Naive B cell (primary cell): ENCODE data around the gene CCSER1. TPM values are rescaled to one million over a fixed set of nuclear protein-coding genes. Genes with fewer than 3 reads are reported as not detected.
"Not testable (repeated sequence)": the region's sequence is repeated elsewhere in the genome, so short reads cannot be mapped to it uniquely, and the experiment has no call there.

Experiments
- ATAC-seq, 2 donors: fragments of 150-1000 bp; cut with Tn5 transposase; 2 replicates each; pipeline ENCODE4 v1.10.0; 2021; ENCODE audit warnings: low read depth in 2 of 2, mild to moderate bottlenecking in 2 of 2, moderate library complexity in 2 of 2
- DNase-seq: peaks from one replicate; pipeline ENCODE4 v3.0.0; 2022
- H3K27ac Mint-ChIP-seq, 6 donors: one replicate each; pipeline ENCODE4 v1.8.0; 2020 to 2022; ENCODE audit warnings: mild to moderate bottlenecking in 6 of 6, mixed read lengths in 6 of 6, moderate library complexity in 5 of 6, inconsistent platforms in 2 of 6
- H3K27me3 Mint-ChIP-seq, 3 donors: one replicate each; pipeline ENCODE4 v1.8.0; 2021 to 2022; ENCODE audit warnings: mixed read lengths in 3 of 3, mild to moderate bottlenecking in 1 of 3
- H3K36me3 Mint-ChIP-seq, 2 donors: one replicate each; pipeline ENCODE4 v1.8.0; 2020 to 2022; ENCODE audit warnings: mixed read lengths in 2 of 2, inconsistent platforms in 1 of 2, mild to moderate bottlenecking in 1 of 2
- H3K4me1 Mint-ChIP-seq, 3 donors: one replicate each; pipeline ENCODE4 v1.8.0; 2020 to 2022; ENCODE audit warnings: mixed read lengths in 3 of 3, inconsistent platforms in 1 of 3, mild to moderate bottlenecking in 1 of 3, moderate library complexity in 1 of 3
- H3K4me3 Mint-ChIP-seq, 8 donors: one replicate each; pipeline ENCODE4 v1.8.0; 2020 to 2022; ENCODE audit warnings: mild to moderate bottlenecking in 8 of 8, mixed read lengths in 8 of 8, moderate library complexity in 8 of 8, inconsistent platforms in 2 of 8
- H3K9me3 Mint-ChIP-seq, 7 donors: one replicate each; pipeline ENCODE4 v1.8.0; 2020 to 2022; ENCODE audit warnings: mixed read lengths in 7 of 7, mild to moderate bottlenecking in 5 of 7, inconsistent platforms in 2 of 7, moderate library complexity in 1 of 7
- polyA plus RNA-seq, 6 donors: library from polyadenylated mRNA; unstranded; fragments of 300-500 nt; fragmentation: Illumina TruSeq; gene quantifications; one replicate each; pipeline ENCODE4 v1.2.3, GENCODE V29; 2021; ENCODE audit warnings: low read depth in 6 of 6

CCSER1 gene
- polyA plus RNA-seq, 6 donors from 2014 or later = 4.4 to 16.4 (median 14.9) TPM; not detected in 1

GRCh38 chr4:90660672-90661071 is 533.5 kb downstream of the CCSER1 start:
- no peak overlapping the region for H3K4me3 Mint-ChIP-seq
- H3K27ac Mint-ChIP-seq = no peak overlapping the region
- no peaks in the 10 kb centered on the region for H3K27me3 Mint-ChIP-seq

GRCh38 chr4:90670183-90670582 is 543.0 kb downstream of the CCSER1 start:
- H3K4me1 Mint-ChIP-seq = no peaks in the 10 kb centered on the region

More at GRCh38 chr4:90660672-90661071, 533.5 kb downstream of the CCSER1 start:
- ATAC-seq (no peak), DNase-seq (no peak)
- H3K4me1 Mint-ChIP-seq = no peaks in the 10 kb centered on the region
- H3K36me3 Mint-ChIP-seq = peaks cover 0 to 3% of the 10 kb centered on the region in 2 donors
- H3K9me3 Mint-ChIP-seq = peaks cover 0 to 6% (median 2%) of the 10 kb centered on the region in 7 donors

GRCh38 chr4:90689739-90690138 is 562.5 kb downstream of the CCSER1 start:
- Mint-ChIP-seq H3K4me1 (no peaks in the 10 kb centered on the region), H3K27me3 (no peaks in the 10 kb centered on the region), H3K9me3 (peaks cover 0 to 2% (median 0%) of the 10 kb centered on the region in 7 donors), H3K27ac (no peak overlapping the region), H3K4me3 (no peak overlapping the region), H3K36me3 (peaks cover 0 to under 1% of the 10 kb centered on the region in 2 donors)
- no peak for ATAC-seq
- no peak for DNase-seq

More at GRCh38 chr4:90670183-90670582, 543.0 kb downstream of the CCSER1 start:
- no peak for DNase-seq
- H3K36me3 Mint-ChIP-seq = peaks cover 6 to 15% of the 10 kb centered on the region in 2 donors
- no peaks in the 10 kb centered on the region for H3K27me3 Mint-ChIP-seq
- H3K4me3 Mint-ChIP-seq = no peak overlapping the region
- ATAC-seq = no peak
- no peak overlapping the region for H3K27ac Mint-ChIP-seq
- peaks cover 0 to 10% (median 2%) of the 10 kb centered on the region in 7 donors for H3K9me3 Mint-ChIP-seq

GRCh38 chr4:90695411-90695810 is 568.2 kb downstream of the CCSER1 start:
- Mint-ChIP-seq H3K9me3 (peaks cover 0 to 23% (median 14%) of the 10 kb centered on the region in 7 donors), H3K4me3 (no peak overlapping the region), H3K27me3 (no peaks in the 10 kb centered on the region), H3K36me3 (peaks cover 0 to 7% of the 10 kb centered on the region in 2 donors), H3K4me1 (no peaks in the 10 kb centered on the region), H3K27ac (no peak overlapping the region)
- ATAC-seq (no peak), DNase-seq (no peak)

GRCh38 chr4:90705501-90705900 is 578.3 kb downstream of the CCSER1 start:
- H3K4me1 Mint-ChIP-seq, H3K27me3 Mint-ChIP-seq, H3K4me3 Mint-ChIP-seq, ATAC-seq, DNase-seq, H3K27ac Mint-ChIP-seq: not testable (repeated sequence)
- Mint-ChIP-seq H3K36me3 (peaks cover 12 to 13% of the 10 kb centered on the region in 2 donors), H3K9me3 (peaks cover 4 to 31% (median 16%) of the 10 kb centered on the region in 7 donors)

- Mint-ChIP-seq H3K4me3 (no peak overlapping the region), H3K9me3 (peaks cover 0 to 6% (median 0%) of the 10 kb centered on the region in 7 donors), H3K4me1 (peaks cover 0 to 4% (median 0%) of the 10 kb centered on the region in 3 donors), H3K27me3 (no peaks in the 10 kb centered on the region), H3K36me3 (no peaks in the 10 kb centered on the region), H3K27ac (no peak overlapping the region)
- ATAC-seq (no peak), DNase-seq (no peak)
Observed at GRCh38 chr4:90715242-90715641, 588.0 kb downstream of the CCSER1 start.

GRCh38 chr4:90718931-90719330 is 591.7 kb downstream of the CCSER1 start:
- no peaks in the 10 kb centered on the region for H3K4me1 Mint-ChIP-seq
- H3K36me3 Mint-ChIP-seq = no peaks in the 10 kb centered on the region
- peaks cover 0 to 2% (median 0%) of the 10 kb centered on the region in 7 donors for H3K9me3 Mint-ChIP-seq
- peak overlapping the region in 1 of 8 donors; percentile 43 for H3K4me3 Mint-ChIP-seq
- no peak overlapping the region for H3K27ac Mint-ChIP-seq
- no peak for ATAC-seq
- no peak for DNase-seq
- no peaks in the 10 kb centered on the region for H3K27me3 Mint-ChIP-seq

- Mint-ChIP-seq H3K4me1 (no peaks in the 10 kb centered on the region), H3K27ac (no peak overlapping the region), H3K36me3 (peaks cover 0 to 13% of the 10 kb centered on the region in 2 donors), H3K9me3 (peaks cover 0 to 3% (median 0%) of the 10 kb centered on the region in 7 donors), H3K4me3 (no peak overlapping the region), H3K27me3 (no peaks in the 10 kb centered on the region)
- ATAC-seq (no peak), DNase-seq (no peak)
Observed at GRCh38 chr4:90727938-90728337, 600.7 kb downstream of the CCSER1 start.

GRCh38 chr4:90730752-90731151 is 603.6 kb downstream of the CCSER1 start:
- DNase-seq (no peak), ATAC-seq (no peak)
- Mint-ChIP-seq H3K4me1 (peaks cover 0 to 2% (median 0%) of the 10 kb centered on the region in 3 donors), H3K27ac (no peak overlapping the region), H3K9me3 (peaks cover 0 to 3% (median 0%) of the 10 kb centered on the region in 7 donors), H3K4me3 (no peak overlapping the region), H3K36me3 (peaks cover 0 to 13% of the 10 kb centered on the region in 2 donors), H3K27me3 (no peaks in the 10 kb centered on the region)

GRCh38 chr4:90733211-90733610 is 606.0 kb downstream of the CCSER1 start:
- H3K9me3 Mint-ChIP-seq = peaks cover 0 to 5% (median 0%) of the 10 kb centered on the region in 7 donors
- ATAC-seq (no peak), DNase-seq (no peak)
- no peaks in the 10 kb centered on the region for H3K27me3 Mint-ChIP-seq
- no peak overlapping the region for H3K27ac Mint-ChIP-seq
- H3K36me3 Mint-ChIP-seq = peaks cover 0 to 4% of the 10 kb centered on the region in 2 donors
- peaks cover 0 to 2% (median 0%) of the 10 kb centered on the region in 3 donors for H3K4me1 Mint-ChIP-seq
- H3K4me3 Mint-ChIP-seq = no peak overlapping the region

GRCh38 chr4:90745176-90745575 is 618.0 kb downstream of the CCSER1 start:
- Mint-ChIP-seq H3K4me1 (no peaks in the 10 kb centered on the region), H3K4me3 (no peak overlapping the region), H3K36me3 (peaks cover 0 to 5% of the 10 kb centered on the region in 2 donors), H3K27ac (no peak overlapping the region), H3K27me3 (no peaks in the 10 kb centered on the region), H3K9me3 (peaks cover 3 to 10% (median 8%) of the 10 kb centered on the region in 7 donors)
- no peak for ATAC-seq
- DNase-seq = no peak

- H3K27me3 Mint-ChIP-seq = no peaks in the 10 kb centered on the region
- no peaks in the 10 kb centered on the region for H3K4me1 Mint-ChIP-seq
- H3K4me3 Mint-ChIP-seq = no peak overlapping the region
- ATAC-seq (no peak), DNase-seq (no peak)
- H3K36me3 Mint-ChIP-seq = no peaks in the 10 kb centered on the region
- peaks cover 0 to 3% (median 0%) of the 10 kb centered on the region in 7 donors for H3K9me3 Mint-ChIP-seq
- H3K27ac Mint-ChIP-seq = no peak overlapping the region
Observed at GRCh38 chr4:90753068-90753467, 625.9 kb downstream of the CCSER1 start.

- Mint-ChIP-seq H3K27me3 (no peaks in the 10 kb centered on the region), H3K27ac (peak overlapping the region in 1 of 6 donors; percentile 53), H3K4me3 (no peak overlapping the region), H3K4me1 (no peaks in the 10 kb centered on the region), H3K9me3 (peaks cover 0 to 4% (median 0%) of the 10 kb centered on the region in 7 donors), H3K36me3 (no peaks in the 10 kb centered on the region)
- ATAC-seq (no peak), DNase-seq (no peak)
Observed at GRCh38 chr4:90757534-90758060, 630.4 kb downstream of the CCSER1 start.

- no peaks in the 10 kb centered on the region for H3K36me3 Mint-ChIP-seq
- H3K9me3 Mint-ChIP-seq = peaks cover 0 to 4% (median 0%) of the 10 kb centered on the region in 7 donors
- H3K4me1 Mint-ChIP-seq = no peaks in the 10 kb centered on the region
- no peak overlapping the region for H3K27ac Mint-ChIP-seq
- no peak overlapping the region for H3K4me3 Mint-ChIP-seq
- ATAC-seq (no peak), DNase-seq (no peak)
- no peaks in the 10 kb centered on the region for H3K27me3 Mint-ChIP-seq
Observed at GRCh38 chr4:90760059-90760458, 632.9 kb downstream of the CCSER1 start.
